ENCODE measurements around the gene PHC1.
"Not testable (repeated sequence)": the region's sequence is repeated elsewhere in the genome, so short reads cannot be mapped to it uniquely, and the experiment has no call there.

The PHC1 gene

DNA sequence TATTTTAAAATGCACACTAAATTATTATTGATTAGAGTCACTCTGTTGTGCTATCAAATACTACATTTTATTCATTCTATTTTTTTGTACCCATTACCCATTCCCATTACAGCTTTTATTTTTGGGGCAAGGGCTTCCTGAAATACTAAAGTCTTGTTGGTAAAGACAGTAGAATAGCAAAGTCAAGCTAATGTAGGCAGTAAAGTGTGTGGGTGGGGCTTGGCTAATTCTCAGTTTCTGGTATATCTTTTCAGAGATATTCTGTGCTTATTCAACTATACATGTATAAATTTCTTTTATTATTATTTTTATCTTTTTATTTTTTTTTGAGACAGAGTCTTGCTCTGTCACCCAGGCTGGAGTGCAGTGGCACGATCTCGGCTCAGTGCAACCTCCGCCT is 22.3 kb upstream of the PHC1 start:
- H3K4me1 ChIP-seq, result no peaks in the 10 kb centered on the region
- H3K9me3 ChIP-seq, result no peaks in the 10 kb centered on the region
- H3K4me3 ChIP-seq, result no peak overlapping the region
- TF ChIP-seq, protein P1, sequence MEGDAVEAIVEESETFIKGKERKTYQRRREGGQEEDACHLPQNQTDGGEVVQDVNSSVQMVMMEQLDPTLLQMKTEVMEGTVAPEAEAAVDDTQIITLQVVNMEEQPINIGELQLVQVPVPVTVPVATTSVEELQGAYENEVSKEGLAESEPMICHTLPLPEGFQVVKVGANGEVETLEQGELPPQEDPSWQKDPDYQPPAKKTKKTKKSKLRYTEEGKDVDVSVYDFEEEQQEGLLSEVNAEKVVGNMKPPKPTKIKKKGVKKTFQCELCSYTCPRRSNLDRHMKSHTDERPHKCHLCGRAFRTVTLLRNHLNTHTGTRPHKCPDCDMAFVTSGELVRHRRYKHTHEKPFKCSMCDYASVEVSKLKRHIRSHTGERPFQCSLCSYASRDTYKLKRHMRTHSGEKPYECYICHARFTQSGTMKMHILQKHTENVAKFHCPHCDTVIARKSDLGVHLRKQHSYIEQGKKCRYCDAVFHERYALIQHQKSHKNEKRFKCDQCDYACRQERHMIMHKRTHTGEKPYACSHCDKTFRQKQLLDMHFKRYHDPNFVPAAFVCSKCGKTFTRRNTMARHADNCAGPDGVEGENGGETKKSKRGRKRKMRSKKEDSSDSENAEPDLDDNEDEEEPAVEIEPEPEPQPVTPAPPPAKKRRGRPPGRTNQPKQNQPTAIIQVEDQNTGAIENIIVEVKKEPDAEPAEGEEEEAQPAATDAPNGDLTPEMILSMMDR (IDR thresholded peaks at IDR 0.05), result no peak
- H3K27me3 ChIP-seq, result no peaks in the 10 kb centered on the region
- H3K27ac ChIP-seq, result no peak overlapping the region
- no peaks in the 10 kb centered on the region for H3K36me3 ChIP-seq
- DNase-seq, result no peak
- intact Hi-C loops (cut with DNase I; ENCODE audit: low total_unique reads), result no loop called here

DNA sequence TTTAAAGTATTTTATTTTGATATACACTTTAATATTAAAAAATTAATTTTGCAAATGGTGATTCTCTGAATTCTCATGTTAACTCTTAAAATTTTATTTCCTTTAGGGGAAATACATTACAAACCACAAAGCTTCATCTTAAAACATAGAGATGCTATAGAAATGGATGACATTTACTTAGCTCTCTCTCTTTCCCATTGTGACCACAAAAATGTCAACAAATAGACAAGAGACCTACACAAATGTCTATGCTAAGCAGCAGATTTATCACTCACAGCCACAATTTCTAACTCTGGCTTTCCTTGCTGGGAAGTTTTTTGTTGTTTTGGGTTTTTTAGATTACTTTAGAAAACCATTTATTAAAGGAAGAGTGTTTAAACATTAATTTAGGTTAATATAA is 19.9 kb upstream of the PHC1 start:
- intact Hi-C loops (cut with DNase I; ENCODE audit: low total_unique reads), result no loop called here
- Histone ChIP-seq H3K27me3 (no peaks in the 10 kb centered on the region), H3K27ac (no peak overlapping the region), H3K4me1 (no peaks in the 10 kb centered on the region), H3K36me3 (no peaks in the 10 kb centered on the region), H3K9me3 (no peaks in the 10 kb centered on the region), H3K4me3 (no peak overlapping the region)
- TF ChIP-seq, protein P1 (IDR thresholded peaks at IDR 0.05), result no peak
- DNase-seq, result no peak

DNA sequence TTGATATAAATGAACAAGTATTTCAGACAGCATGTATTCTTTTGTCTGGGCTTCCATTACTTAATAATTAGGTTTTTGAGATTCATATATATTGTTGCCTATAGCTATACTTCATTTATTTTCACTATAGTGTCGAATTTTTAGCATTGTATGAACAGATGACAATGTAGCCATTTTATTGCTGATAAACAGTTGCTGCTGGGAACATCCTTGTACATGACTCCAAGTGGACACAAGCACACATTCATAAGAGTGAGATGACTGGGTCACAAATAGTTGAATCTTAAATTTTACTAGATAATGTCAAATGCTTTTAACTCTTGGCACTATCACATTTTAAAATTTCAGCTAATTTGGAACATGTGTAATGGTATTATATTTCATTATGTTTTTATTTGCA is 19.3 kb upstream of the PHC1 start:
- Histone ChIP-seq H3K27ac (no peak overlapping the region), H3K4me3 (no peak overlapping the region), H3K27me3 (no peaks in the 10 kb centered on the region), H3K4me1 (no peaks in the 10 kb centered on the region), H3K36me3 (no peaks in the 10 kb centered on the region), H3K9me3 (no peaks in the 10 kb centered on the region)
- TF ChIP-seq, protein P1 (IDR thresholded peaks at IDR 0.05), result no peak
- intact Hi-C loops (cut with DNase I; ENCODE audit: low total_unique reads), result no loop called here
- no peak for DNase-seq

DNA sequence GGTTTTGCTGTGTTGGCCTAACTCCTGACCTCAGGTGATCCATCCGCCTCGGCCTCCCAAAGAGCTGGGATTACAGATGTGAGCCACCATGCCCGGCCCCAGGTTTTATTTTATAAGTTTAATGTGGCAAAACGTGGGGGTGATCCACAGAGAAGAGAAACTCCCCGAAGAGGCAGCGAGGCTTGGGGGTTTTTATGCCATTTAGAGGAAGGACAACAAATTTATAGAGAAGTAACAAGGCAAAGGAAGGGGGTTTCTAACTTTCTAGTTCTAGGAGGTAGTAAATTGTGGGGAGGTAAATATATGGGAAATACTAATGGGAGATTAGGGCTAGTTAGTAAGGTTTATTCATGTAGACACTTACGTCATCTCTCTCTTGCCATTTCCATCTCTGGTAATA is 17.2 kb upstream of the PHC1 start:
- Histone ChIP-seq H3K27me3 (no peaks in the 10 kb centered on the region), H3K4me3 (no peak overlapping the region), H3K36me3 (no peaks in the 10 kb centered on the region), H3K9me3 (no peaks in the 10 kb centered on the region), H3K27ac (no peak overlapping the region), H3K4me1 (no peaks in the 10 kb centered on the region)
- intact Hi-C loops (cut with DNase I; ENCODE audit: low total_unique reads), result no loop called here
- DNase-seq, result no peak
- TF ChIP-seq, protein P1 (IDR thresholded peaks at IDR 0.05), result no peak

DNA sequence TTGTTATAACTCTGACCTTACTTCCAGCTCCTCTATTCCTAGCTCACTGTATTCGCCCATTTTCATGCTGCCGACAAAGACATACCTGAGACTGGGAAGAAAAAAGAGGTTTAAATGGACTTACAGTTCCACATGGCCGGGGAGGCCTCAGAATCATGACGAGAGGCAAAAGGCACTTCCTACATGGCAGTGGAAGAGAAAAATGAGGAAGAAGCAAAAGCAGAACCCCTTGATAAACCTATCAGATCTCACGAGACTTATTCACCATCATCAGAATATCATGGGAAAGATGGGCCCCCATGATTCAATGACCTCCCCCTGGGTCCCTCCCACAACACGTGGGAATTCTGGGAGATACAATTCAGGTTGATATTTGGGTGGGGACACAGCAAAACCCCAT is 14.5 kb upstream of the PHC1 start:
- intact Hi-C loops (cut with DNase I; ENCODE audit: low total_unique reads), result no loop called here
- H3K27ac ChIP-seq, result no peak overlapping the region

DNA sequence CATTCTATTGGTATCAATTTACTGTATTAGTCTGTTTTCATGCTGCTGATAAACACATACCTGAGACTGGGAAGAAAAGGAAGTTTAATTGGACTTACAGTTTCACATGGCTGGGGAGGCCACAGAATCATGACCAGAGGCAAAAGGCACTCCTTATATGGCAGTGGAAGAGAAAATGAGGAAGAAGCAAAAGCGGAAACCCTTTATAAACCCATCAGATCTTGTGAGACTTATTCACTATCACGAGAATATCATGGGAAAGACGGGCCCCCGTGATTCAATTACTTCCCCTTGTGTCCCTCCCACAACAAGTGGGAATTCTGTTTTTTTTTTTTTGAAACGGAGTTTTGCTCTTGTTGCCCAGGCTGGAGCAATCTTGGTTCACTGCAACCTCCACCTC is 11.6 kb upstream of the PHC1 start:
- DNase-seq; H3K4me3 ChIP-seq; intact Hi-C loops (cut with DNase I; ENCODE audit: low total_unique reads); H3K27me3 ChIP-seq; H3K9me3 ChIP-seq; H3K36me3 ChIP-seq; H3K4me1 ChIP-seq; H3K27ac ChIP-seq: not testable (repeated sequence)

More for the DNA sequence above, 14.5 kb upstream of the PHC1 start:
- DNase-seq, result no peak
- Histone ChIP-seq H3K4me3 (no peak overlapping the region), H3K4me1 (no peaks in the 10 kb centered on the region), H3K36me3 (no peaks in the 10 kb centered on the region), H3K27me3 (no peaks in the 10 kb centered on the region), H3K9me3 (no peaks in the 10 kb centered on the region)
- TF ChIP-seq, protein P1 (IDR thresholded peaks at IDR 0.05), result no peak

Data from tibial artery (tissue), 4 donors.